GM12864 (cell line): ENCODE measurements around the gene TMEM41A.

Experiments used
- DNase-seq: peaks from one replicate; pipeline ENCODE4 v3.0.0-alpha.2; 2011; ENCODE audit warnings: low read depth
- H3K4me3 ChIP-seq: 2 replicates; pipeline ENCODE4 v1.5.1; 2011; ENCODE audit warnings: mild to moderate bottlenecking, low read depth, low read length, control low read depth
- TF ChIP-seq, protein P1 (sequence below): IDR thresholded peaks from 2 replicates; pipeline ENCODE4 v1.5.1; 2011; ENCODE audit warnings: low read depth, mild to moderate bottlenecking, moderate library complexity, low read length, control low read depth, inconsistent platforms; ENCODE audit errors: missing control alignments

TMEM41A gene

DNA sequence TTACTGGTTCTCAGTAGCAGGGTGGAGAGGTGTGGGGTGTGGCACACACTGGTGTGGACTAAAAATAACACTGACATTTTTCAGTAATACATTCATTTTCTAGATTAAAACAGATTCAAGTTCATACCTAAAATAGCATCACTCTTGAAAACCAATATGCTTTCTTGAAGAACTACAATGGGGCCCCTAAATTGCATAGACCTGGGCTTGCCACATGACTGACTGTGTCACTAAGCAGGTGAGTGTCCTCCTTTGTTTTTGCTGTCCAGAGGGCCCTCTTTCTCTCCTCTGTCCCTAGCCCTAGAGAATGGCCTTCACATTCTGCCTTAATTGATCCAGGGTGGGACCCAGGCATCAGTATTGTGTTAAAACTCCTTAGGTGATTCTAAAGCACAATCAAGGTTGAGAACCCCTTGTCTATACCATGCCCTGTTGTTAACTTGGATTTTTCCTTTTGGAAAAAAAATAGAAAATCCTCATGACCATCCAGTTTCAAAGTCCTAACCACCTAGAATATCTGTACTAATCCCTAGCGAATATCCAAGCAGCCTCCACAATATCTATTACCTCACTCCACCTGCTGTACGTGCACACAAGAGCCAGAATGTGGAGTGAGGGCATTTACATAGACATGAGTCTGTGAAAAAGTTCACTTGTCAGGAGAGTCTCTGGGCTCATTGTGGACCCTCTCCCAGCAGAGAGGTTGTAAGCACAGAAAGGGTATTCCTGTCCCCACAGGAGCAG is 18.7 kb upstream of the TMEM41A start:
- no peak for DNase-seq
- H3K4me3 ChIP-seq, result no peak overlapping the region
- TF ChIP-seq, protein P1, sequence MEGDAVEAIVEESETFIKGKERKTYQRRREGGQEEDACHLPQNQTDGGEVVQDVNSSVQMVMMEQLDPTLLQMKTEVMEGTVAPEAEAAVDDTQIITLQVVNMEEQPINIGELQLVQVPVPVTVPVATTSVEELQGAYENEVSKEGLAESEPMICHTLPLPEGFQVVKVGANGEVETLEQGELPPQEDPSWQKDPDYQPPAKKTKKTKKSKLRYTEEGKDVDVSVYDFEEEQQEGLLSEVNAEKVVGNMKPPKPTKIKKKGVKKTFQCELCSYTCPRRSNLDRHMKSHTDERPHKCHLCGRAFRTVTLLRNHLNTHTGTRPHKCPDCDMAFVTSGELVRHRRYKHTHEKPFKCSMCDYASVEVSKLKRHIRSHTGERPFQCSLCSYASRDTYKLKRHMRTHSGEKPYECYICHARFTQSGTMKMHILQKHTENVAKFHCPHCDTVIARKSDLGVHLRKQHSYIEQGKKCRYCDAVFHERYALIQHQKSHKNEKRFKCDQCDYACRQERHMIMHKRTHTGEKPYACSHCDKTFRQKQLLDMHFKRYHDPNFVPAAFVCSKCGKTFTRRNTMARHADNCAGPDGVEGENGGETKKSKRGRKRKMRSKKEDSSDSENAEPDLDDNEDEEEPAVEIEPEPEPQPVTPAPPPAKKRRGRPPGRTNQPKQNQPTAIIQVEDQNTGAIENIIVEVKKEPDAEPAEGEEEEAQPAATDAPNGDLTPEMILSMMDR, result no peak

DNA sequence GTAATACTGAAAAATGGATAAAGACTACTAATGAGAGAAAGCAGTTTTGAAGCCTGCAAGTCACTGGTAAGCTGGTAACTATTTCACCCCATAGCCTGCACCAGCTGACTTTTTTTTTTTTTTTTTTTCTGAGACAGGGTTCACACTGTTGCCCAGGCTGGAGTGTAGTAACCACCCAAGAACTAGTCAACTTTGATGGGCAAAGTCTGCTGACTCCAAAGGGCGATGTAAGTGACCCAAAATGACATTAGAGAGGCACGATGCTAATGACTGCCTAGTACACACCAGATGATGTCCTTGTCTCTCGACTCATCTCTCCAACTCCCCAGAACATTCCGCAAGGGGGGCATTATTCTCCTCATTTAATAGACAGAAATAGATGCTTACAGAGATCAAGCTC is 12.9 kb upstream of the TMEM41A start:
- TF ChIP-seq, protein P1, result no peak
- DNase-seq, result no peak
- no peak overlapping the region for H3K4me3 ChIP-seq

DNA sequence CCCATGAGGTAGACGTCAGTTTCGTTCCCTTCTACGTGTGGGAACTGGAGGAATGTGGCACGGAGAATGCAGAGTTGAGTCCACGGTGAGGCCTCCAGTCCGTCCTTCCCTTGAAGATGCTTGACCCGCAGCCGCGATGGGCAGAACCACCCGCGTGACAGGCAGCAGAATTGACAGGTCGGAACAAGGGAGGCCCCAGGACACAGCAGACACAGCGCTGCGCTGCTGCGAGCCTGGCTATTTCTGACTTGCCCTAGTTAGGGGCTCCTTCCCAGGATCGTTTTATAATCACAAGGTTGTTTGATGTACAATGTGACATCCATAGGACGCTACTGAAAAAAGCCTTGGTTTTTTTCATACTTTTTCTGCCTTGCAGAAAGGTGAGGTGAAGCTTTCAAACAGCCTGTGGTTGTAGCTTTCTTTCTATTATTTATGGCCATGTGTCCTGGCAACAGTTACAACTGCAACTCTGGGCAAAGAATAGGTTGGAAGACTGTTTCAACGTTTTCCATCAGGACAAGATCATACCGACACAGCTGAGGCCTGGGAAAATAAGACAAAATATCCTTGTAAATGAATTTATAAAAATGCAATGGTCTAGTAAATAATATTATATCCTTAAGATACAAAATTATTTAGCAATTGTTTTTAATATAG is 9.6 kb upstream of the TMEM41A start:
- DNase-seq, result no peak
- TF ChIP-seq, protein P1, result no peak
- no peak overlapping the region for H3K4me3 ChIP-seq

DNA sequence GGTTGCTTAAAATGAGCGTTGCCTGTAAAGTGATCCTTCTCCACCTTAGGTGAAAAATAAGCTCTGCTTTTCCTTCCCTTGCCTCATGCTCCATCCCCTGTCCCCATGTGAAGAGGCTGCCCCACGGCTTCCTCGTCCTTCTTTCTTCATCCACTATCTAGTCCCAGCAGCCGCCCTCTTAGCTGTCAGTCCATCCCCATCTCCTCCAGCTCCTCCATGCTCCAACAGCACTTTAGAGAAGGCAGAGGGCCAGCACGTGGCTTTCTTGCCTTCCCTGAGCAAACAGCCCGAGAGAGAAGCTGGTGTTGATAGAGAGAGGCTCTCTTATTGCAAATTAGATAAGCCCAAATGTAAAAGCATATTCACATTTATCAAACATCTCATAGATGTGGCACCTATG is 9.0 kb upstream of the TMEM41A start:
- no peak for DNase-seq
- TF ChIP-seq, protein P1, result no peak
- no peak overlapping the region for H3K4me3 ChIP-seq

DNA sequence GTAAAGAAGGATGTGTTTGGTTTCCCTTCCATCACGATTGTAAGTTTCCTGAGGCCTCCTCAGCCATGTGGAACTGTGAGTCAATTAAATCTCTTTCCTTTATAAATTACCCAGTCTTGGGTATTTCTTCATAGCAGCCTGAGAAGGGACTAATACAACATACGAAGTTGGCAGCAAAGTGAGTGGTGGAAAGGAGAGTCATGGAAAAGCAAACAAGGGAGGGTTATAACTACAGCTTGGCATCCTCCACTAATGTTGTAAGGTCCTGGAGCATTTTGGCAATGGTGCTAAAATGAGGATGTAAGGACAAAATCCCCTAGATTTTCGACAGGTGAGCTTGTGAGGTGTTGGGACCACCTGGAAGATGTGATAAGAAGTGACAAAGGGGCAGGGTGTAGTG is 5.8 kb upstream of the TMEM41A start:
- no peak for DNase-seq
- TF ChIP-seq, protein P1, result no peak
- H3K4me3 ChIP-seq, result no peak overlapping the region

DNA sequence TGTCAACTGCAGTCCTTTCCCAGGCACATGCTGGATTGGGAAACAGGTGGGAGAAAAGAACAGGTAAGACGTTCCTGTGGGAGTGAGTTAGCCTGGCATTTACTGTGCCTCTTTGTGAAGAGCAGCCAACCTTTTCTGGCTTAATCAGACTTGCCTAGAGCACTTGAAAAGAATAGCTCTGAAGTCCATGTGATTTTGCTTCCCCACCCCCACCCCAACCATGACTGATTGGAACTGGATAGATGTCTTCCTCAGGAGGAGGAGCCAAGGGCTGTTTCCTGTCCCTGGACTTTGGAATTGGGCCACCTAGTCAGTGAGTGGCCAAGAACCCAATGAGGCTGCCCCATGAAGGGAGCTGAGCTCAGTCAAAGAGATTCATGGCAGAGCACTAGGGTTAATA is 4.7 kb upstream of the TMEM41A start:
- H3K4me3 ChIP-seq, result no peak overlapping the region
- no peak for DNase-seq
- TF ChIP-seq, protein P1, result no peak

DNA sequence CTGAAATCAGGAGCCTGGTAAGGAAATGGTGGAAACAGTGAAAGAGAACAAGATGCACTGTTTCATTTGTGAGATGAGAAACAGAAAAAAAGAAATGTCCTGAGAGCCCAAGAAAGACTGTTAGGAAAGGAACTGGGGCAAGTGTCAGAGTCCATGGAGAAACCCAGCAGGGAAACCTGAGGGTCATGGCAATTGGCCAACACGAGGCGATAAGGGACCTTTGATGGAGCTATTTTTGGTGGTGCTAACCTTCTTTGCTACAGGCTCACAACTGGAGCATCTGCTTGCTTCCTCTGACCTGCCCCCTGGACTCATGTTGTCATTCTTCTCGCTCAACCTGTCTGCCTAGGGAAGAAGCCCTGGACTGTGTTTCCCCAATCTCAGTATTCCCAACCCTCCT is 4.2 kb upstream of the TMEM41A start:
- no peak for DNase-seq
- TF ChIP-seq, protein P1, result peak; percentile 4
- no peak overlapping the region for H3K4me3 ChIP-seq
